ENCODE measurements around the gene C6orf62. TPM values are rescaled to one million over a fixed set of nuclear protein-coding genes. Genes with fewer than 3 reads are reported as not detected.
"Not testable (repeated sequence)": the region's sequence is repeated elsewhere in the genome, so short reads cannot be mapped to it uniquely, and the experiment has no call there.

The C6orf62 gene
- total and polyA plus RNA-seq, 4 donors: 109 to 193 (median 134) TPM

GRCh38 chr6:24708612-24709011 lies 10.3 kb downstream of the C6orf62 start:
- Histone ChIP-seq H3K9me3 (ENCODE audit: control insufficient read depth, insufficient read depth, low read length) (no peaks in the 10 kb centered on the region), H3K36me3 (ENCODE audit: control insufficient read depth, insufficient read depth, low read length) (peaks cover 42% of the 10 kb centered on the region), H3K4me3 (ENCODE audit: low read depth, low read length) (no peak overlapping the region), H3K4me1 (ENCODE audit: control insufficient read depth, insufficient read depth, low read length) (no peaks in the 10 kb centered on the region), H3K27ac (ENCODE audit: low read depth, low read length) (no peak overlapping the region), H3K27me3 (ENCODE audit: control insufficient read depth, insufficient read depth, low read length) (no peaks in the 10 kb centered on the region)
- no peak for DNase-seq (ENCODE audit: low read depth in 4 of 6, low spot score in 6 of 6)
- WGBS (ENCODE audit: insufficient coverage): 100% methylated on average over 2 of the region's 3 CpGs

- Histone ChIP-seq H3K4me3 (ENCODE audit: low read depth, low read length) (no peak overlapping the region), H3K9me3 (ENCODE audit: control insufficient read depth, insufficient read depth, low read length) (no peaks in the 10 kb centered on the region), H3K4me1 (ENCODE audit: control insufficient read depth, insufficient read depth, low read length) (no peaks in the 10 kb centered on the region), H3K36me3 (ENCODE audit: control insufficient read depth, insufficient read depth, low read length) (peaks cover 27% of the 10 kb centered on the region), H3K27me3 (ENCODE audit: control insufficient read depth, insufficient read depth, low read length) (no peaks in the 10 kb centered on the region), H3K27ac (ENCODE audit: low read depth, low read length) (no peak overlapping the region)
- DNase-seq (ENCODE audit: low read depth in 4 of 6, low spot score in 6 of 6): no peak
Measured at GRCh38 chr6:24704468-24704867, 14.5 kb downstream of the C6orf62 start.

- peaks cover 21% of the 10 kb centered on the region for H3K36me3 ChIP-seq (ENCODE audit: control insufficient read depth, insufficient read depth, low read length)
- H3K9me3 ChIP-seq (ENCODE audit: control insufficient read depth, insufficient read depth, low read length): no peaks in the 10 kb centered on the region
- no CpG with 5 or more reads among the region's 4 CpGs for WGBS (ENCODE audit: insufficient coverage)
- H3K27me3 ChIP-seq (ENCODE audit: control insufficient read depth, insufficient read depth, low read length): no peaks in the 10 kb centered on the region
- no peak overlapping the region for H3K4me3 ChIP-seq (ENCODE audit: low read depth, low read length)
- no peak for DNase-seq (ENCODE audit: low read depth in 4 of 6, low spot score in 6 of 6)
- no peak overlapping the region for H3K27ac ChIP-seq (ENCODE audit: low read depth, low read length)
- H3K4me1 ChIP-seq (ENCODE audit: control insufficient read depth, insufficient read depth, low read length): no peaks in the 10 kb centered on the region
Measured at GRCh38 chr6:24702720-24703282, 16.2 kb downstream of the C6orf62 start.

- Histone ChIP-seq H3K27me3 (ENCODE audit: control insufficient read depth, insufficient read depth, low read length) (no peaks in the 10 kb centered on the region), H3K9me3 (ENCODE audit: control insufficient read depth, insufficient read depth, low read length) (no peaks in the 10 kb centered on the region), H3K27ac (ENCODE audit: low read depth, low read length) (no peak overlapping the region), H3K4me3 (ENCODE audit: low read depth, low read length) (no peak overlapping the region), H3K4me1 (ENCODE audit: control insufficient read depth, insufficient read depth, low read length) (no peaks in the 10 kb centered on the region), H3K36me3 (ENCODE audit: control insufficient read depth, insufficient read depth, low read length) (peaks cover 5% of the 10 kb centered on the region)
- no peak for DNase-seq (ENCODE audit: low read depth in 4 of 6, low spot score in 6 of 6)
- WGBS (ENCODE audit: insufficient coverage): no CpG with 5 or more reads among the region's 3 CpGs
Measured at GRCh38 chr6:24699521-24700359, 19.2 kb downstream of the C6orf62 start.

GRCh38 chr6:24696097-24696496 lies 22.9 kb downstream of the C6orf62 start:
- DNase-seq (ENCODE audit: low read depth in 4 of 6, low spot score in 6 of 6): no peak
- Histone ChIP-seq H3K4me1 (ENCODE audit: control insufficient read depth, insufficient read depth, low read length) (no peaks in the 10 kb centered on the region), H3K27ac (ENCODE audit: low read depth, low read length) (no peak overlapping the region), H3K9me3 (ENCODE audit: control insufficient read depth, insufficient read depth, low read length) (no peaks in the 10 kb centered on the region), H3K36me3 (ENCODE audit: control insufficient read depth, insufficient read depth, low read length) (no peaks in the 10 kb centered on the region), H3K4me3 (ENCODE audit: low read depth, low read length) (no peak overlapping the region), H3K27me3 (ENCODE audit: control insufficient read depth, insufficient read depth, low read length) (no peaks in the 10 kb centered on the region)
- WGBS (ENCODE audit: insufficient coverage): no CpG with 5 or more reads among the region's 2 CpGs

- H3K4me1 ChIP-seq (ENCODE audit: control insufficient read depth, insufficient read depth, low read length); H3K4me3 ChIP-seq (ENCODE audit: low read depth, low read length); H3K27ac ChIP-seq (ENCODE audit: low read depth, low read length); H3K9me3 ChIP-seq (ENCODE audit: control insufficient read depth, insufficient read depth, low read length); H3K27me3 ChIP-seq (ENCODE audit: control insufficient read depth, insufficient read depth, low read length); H3K36me3 ChIP-seq (ENCODE audit: control insufficient read depth, insufficient read depth, low read length): not testable (repeated sequence)
- peak in 2 of 6 donors; percentile 70 to 90 for DNase-seq (ENCODE audit: low read depth in 4 of 6, low spot score in 6 of 6)
- WGBS (ENCODE audit: insufficient coverage): no CpG with 5 or more reads among the region's 8 CpGs
Measured at GRCh38 chr6:24695635-24696034, 23.3 kb downstream of the C6orf62 start.

- no peak overlapping the region for H3K27ac ChIP-seq (ENCODE audit: low read depth, low read length)
- WGBS (ENCODE audit: insufficient coverage): no CpG with 5 or more reads among the region's 1 CpG
- no peaks in the 10 kb centered on the region for H3K9me3 ChIP-seq (ENCODE audit: control insufficient read depth, insufficient read depth, low read length)
- no peak for DNase-seq (ENCODE audit: low read depth in 4 of 6, low spot score in 6 of 6)
- H3K4me3 ChIP-seq (ENCODE audit: low read depth, low read length): no peak overlapping the region
- H3K4me1 ChIP-seq (ENCODE audit: control insufficient read depth, insufficient read depth, low read length): no peaks in the 10 kb centered on the region
- no peaks in the 10 kb centered on the region for H3K27me3 ChIP-seq (ENCODE audit: control insufficient read depth, insufficient read depth, low read length)
- no peaks in the 10 kb centered on the region for H3K36me3 ChIP-seq (ENCODE audit: control insufficient read depth, insufficient read depth, low read length)
Measured at GRCh38 chr6:24694198-24694597, 24.8 kb downstream of the C6orf62 start.

- no peak for DNase-seq (ENCODE audit: low read depth in 4 of 6, low spot score in 6 of 6)
- Histone ChIP-seq H3K4me3 (ENCODE audit: low read depth, low read length) (no peak overlapping the region), H3K9me3 (ENCODE audit: control insufficient read depth, insufficient read depth, low read length) (no peaks in the 10 kb centered on the region), H3K27ac (ENCODE audit: low read depth, low read length) (no peak overlapping the region), H3K4me1 (ENCODE audit: control insufficient read depth, insufficient read depth, low read length) (no peaks in the 10 kb centered on the region), H3K27me3 (ENCODE audit: control insufficient read depth, insufficient read depth, low read length) (no peaks in the 10 kb centered on the region), H3K36me3 (ENCODE audit: control insufficient read depth, insufficient read depth, low read length) (no peaks in the 10 kb centered on the region)
- no CpG with 5 or more reads among the region's 2 CpGs for WGBS (ENCODE audit: insufficient coverage)
Measured at GRCh38 chr6:24692848-24693592, 25.9 kb downstream of the C6orf62 start.

- Histone ChIP-seq H3K4me3 (ENCODE audit: low read depth, low read length) (no peak overlapping the region), H3K36me3 (ENCODE audit: control insufficient read depth, insufficient read depth, low read length) (no peaks in the 10 kb centered on the region), H3K9me3 (ENCODE audit: control insufficient read depth, insufficient read depth, low read length) (no peaks in the 10 kb centered on the region), H3K27ac (ENCODE audit: low read depth, low read length) (no peak overlapping the region), H3K4me1 (ENCODE audit: control insufficient read depth, insufficient read depth, low read length) (no peaks in the 10 kb centered on the region), H3K27me3 (ENCODE audit: control insufficient read depth, insufficient read depth, low read length) (no peaks in the 10 kb centered on the region)
- no peak for DNase-seq (ENCODE audit: low read depth in 4 of 6, low spot score in 6 of 6)
- WGBS (ENCODE audit: insufficient coverage): no CpG with 5 or more reads among the region's 3 CpGs
Measured at GRCh38 chr6:24692415-24692814, 26.5 kb downstream of the C6orf62 start.

All from spinal cord (tissue), 10 donors.